Left lung (tissue), 14 donors: Measurements from ENCODE around the gene KLHL18. TPM values are rescaled to one million over a fixed set of nuclear protein-coding genes. Genes with fewer than 3 reads are reported as not detected.

Experiments
- ATAC-seq: fragments of 200-7000 bp; cut with Tn5 transposase; one replicate; pipeline ENCODE4 v1.9.1; 2020; ENCODE audit warnings: moderate library complexity
- DNase-seq, 4 donors: peaks; one replicate each; pipeline ENCODE4 v3.0.0-alpha.2; 2013 to 2020
- H3K27ac ChIP-seq, 2 donors: fragments of 200-600 bp; sonication (generic) in 1 of 2; one replicate each; pipeline versions ENCODE4 v1.5.0 to v1.8.0; 2020 to 2021
- H3K27me3 ChIP-seq, 2 donors: fragments of 200-600 bp; sonication (generic) in 1 of 2; one replicate each; pipeline versions ENCODE4 v1.5.0 to v1.8.0; 2020 to 2021
- H3K36me3 ChIP-seq, 2 donors: fragments of 200-600 bp; sonication (generic) in 1 of 2; one replicate each; pipeline versions ENCODE4 v1.5.0 to v1.8.0; 2020 to 2021
- H3K4me1 ChIP-seq, 2 donors: fragments of 200-600 bp; one replicate each; pipeline ENCODE4 v1.8.0; 2021
- H3K4me3 ChIP-seq, 2 donors: fragments of 200-600 bp; sonication (generic) in 1 of 2; one replicate each; pipeline versions ENCODE4 v1.5.0 to v1.8.0; 2020 to 2021; ENCODE audit warnings: mild to moderate bottlenecking in 1 of 2
- H3K9me3 ChIP-seq, 2 donors: fragments of 200-600 bp; sonication (generic) in 1 of 2; one replicate each; pipeline versions ENCODE4 v1.5.0 to v1.8.0; 2020 to 2021
- CTCF ChIP-seq, 2 donors: fragments of 200-600 bp; sonication (generic) in 1 of 2; IDR thresholded peaks; one replicate each; pipeline versions ENCODE4 v1.5.0 to v1.8.0; 2021; ENCODE audit warnings: antibody characterized with exemption in 2 of 2
- intact Hi-C, 2 donors: fragments of 100-400 bp; cut with DNase I; formaldehyde crosslinking; loops; one replicate each; pipeline versions ENCODE4 v1.11.2 to v1.14.2; 2022
- long read RNA-seq, 12 donors: library from polyadenylated mRNA in 2 of 12; unstranded in 2 of 12; transcript quantifications; one replicate each; pipeline ENCODE4 v2.0.0 and lab custom pipeline, GENCODE V29; 2019 to 2026
- polyA plus RNA-seq, 6 donors: library from polyadenylated mRNA; unstranded; fragments of 120-200 nt; gene quantifications; one replicate each; pipeline ENCODE4 v1.2.1, GENCODE V29; 2013; ENCODE audit not compliant: insufficient read length in 6 of 6
- total RNA-seq, 2 donors: library from RNA; stranded (reverse); fragmentation: NEBNext Ultra II Directional; extraction: Animal tissue kit (Norgen Biotek cat#: 25700); gene quantifications; one replicate each; pipeline ENCODE4 v1.2.1, GENCODE V29; 2021
- donor health status: DM: no; HTN: yes; CAD: no.
- donor health status: DM: no; HTN: no; CAD: no.

KLHL18 gene
- 10 to 100 TPM; 25.9 to 29.5 TPM for total RNA-seq
- polyA plus RNA-seq, result 10 to 100 TPM; 11.9 to 16.4 (median 13.5) TPM
- long read RNA-seq, donor 1, full-length matches to known transcripts, result 5 of 5 reads
- long read RNA-seq, donor 1, partial matches to known transcripts, result 0 of 5 reads
- long read RNA-seq, donor 1, other reads (novel, unspliced or antisense), result 0 of 5 reads
- long read RNA-seq, donor 2, full-length matches to known transcripts, result 5 of 15 reads
- long read RNA-seq, donor 2, partial matches to known transcripts, result 10 of 15 reads
- long read RNA-seq, donor 2, other reads (novel, unspliced or antisense), result 0 of 15 reads
- long read RNA-seq, donor 3, partial matches to known transcripts, result 0 of 2 reads
- long read RNA-seq, donor 3, other reads (novel, unspliced or antisense), result 0 of 2 reads
- long read RNA-seq, donor 4, full-length matches to known transcripts, result 4 of 7 reads
- long read RNA-seq, donor 4, partial matches to known transcripts, result 0 of 7 reads
- long read RNA-seq, donor 4, other reads (novel, unspliced or antisense), result 3 of 7 reads
- long read RNA-seq, donor 5, full-length matches to known transcripts, result 3 of 3 reads
- long read RNA-seq, donor 5, partial matches to known transcripts, result 0 of 3 reads
- long read RNA-seq, donor 5, other reads (novel, unspliced or antisense), result 0 of 3 reads
- long read RNA-seq, donor 6, transcript KLHL18-206 (2 exons, 375 nt), result major isoform, 6 of 15 reads
- long read RNA-seq, donor 6, partial matches to known transcripts, result 9 of 15 reads
- long read RNA-seq, donor 6, other reads (novel, unspliced or antisense), result 0 of 15 reads
- long read RNA-seq, donor 7, full-length matches to known transcripts, result 4 of 4 reads
- long read RNA-seq, donor 7, partial matches to known transcripts, result 0 of 4 reads
- long read RNA-seq, donor 7, other reads (novel, unspliced or antisense), result 0 of 4 reads
- long read RNA-seq, donor 8, full-length matches to known transcripts, result 2 of 2 reads
- long read RNA-seq, donor 8, partial matches to known transcripts, result 0 of 2 reads
- long read RNA-seq, donor 8, other reads (novel, unspliced or antisense), result 0 of 2 reads
- long read RNA-seq, donor 9, result 0 reads
- long read RNA-seq, donor 10, full-length matches to known transcripts, result 5 of 8 reads
- long read RNA-seq, donor 10, partial matches to known transcripts, result 0 of 8 reads
- long read RNA-seq, donor 10, other reads (novel, unspliced or antisense), result 3 of 8 reads
- long read RNA-seq, donor 11, full-length matches to known transcripts, result 15 of 15 reads
- long read RNA-seq, donor 11, partial matches to known transcripts, result 0 of 15 reads
- long read RNA-seq, donor 11, other reads (novel, unspliced or antisense), result 0 of 15 reads
- long read RNA-seq, donor 12, full-length matches to known transcripts, result 1 of 1 reads
- long read RNA-seq, donor 12, partial matches to known transcripts, result 0 of 1 reads
- long read RNA-seq, donor 12, other reads (novel, unspliced or antisense), result 0 of 1 reads

DNA sequence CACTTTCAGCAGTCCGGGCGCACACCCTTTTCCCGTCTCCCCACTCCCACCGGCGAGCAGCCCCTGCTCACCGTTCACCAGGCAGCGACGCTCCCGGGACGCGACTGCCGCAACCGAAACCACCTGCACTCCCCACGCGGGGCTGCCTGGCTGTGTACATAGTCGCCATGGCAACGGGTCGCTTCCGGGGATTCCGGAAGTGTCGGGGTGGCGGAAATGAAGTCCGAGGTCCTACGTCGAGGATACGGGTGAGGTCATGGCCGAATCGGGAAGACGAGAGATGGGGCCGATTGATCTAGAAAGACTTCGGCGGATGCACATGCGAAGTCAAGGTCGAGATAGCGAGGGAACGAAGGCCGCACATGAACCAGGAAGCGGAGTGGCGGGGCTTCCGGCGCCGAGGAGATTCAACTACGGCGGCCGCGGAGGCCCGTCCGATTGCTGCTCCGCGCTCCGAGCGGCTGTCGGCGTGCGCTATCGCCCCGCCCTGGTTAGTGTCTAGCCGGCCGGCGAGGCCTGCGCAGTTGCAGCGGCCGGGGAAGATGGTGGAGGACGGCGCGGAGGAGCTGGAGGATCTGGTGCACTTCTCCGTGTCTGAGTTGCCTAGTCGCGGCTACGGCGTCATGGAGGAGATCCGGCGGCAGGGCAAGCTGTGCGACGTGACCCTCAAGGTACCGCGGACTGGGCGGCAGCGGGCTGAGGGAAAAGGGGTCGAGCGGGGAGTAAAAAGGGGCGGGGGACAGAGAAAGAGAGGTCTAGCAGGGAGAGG is at the start of gene KLHL18, which contains the start of gene KIF9:
TSS of gene KLHL18 (plus strand) at position 521 of the 769 bp plus-strand sequence. CDS start at position 543, 22 bp downstream.
TSS of gene KIF9 (minus strand) at position 376 of the 769 bp plus-strand sequence. CDS start 5,425 bp downstream, outside the sequence.
- Histone ChIP-seq H3K4me3 (peak within 1 kb of the TSS; percentile 62 to 77), H3K4me1 (peaks cover 7 to 51% of the 10 kb centered on the region in 2 donors), H3K27me3 (no peaks in the 10 kb centered on the region), H3K9me3 (no peaks in the 10 kb centered on the region), H3K36me3 (peaks cover 0 to 9% of the 10 kb centered on the region in 2 donors), H3K27ac (peak within 1 kb of the TSS; percentile 96 to 99)
- ATAC-seq, result peak; percentile 97
- intact Hi-C loops, result no loop called here
- DNase-seq, result peak; percentile 95 to 99 (median 98)
- no peak for TF ChIP-seq CTCF (IDR thresholded peaks at IDR 0.05)

- no peaks in the 10 kb centered on the region for H3K4me1 ChIP-seq
- DNase-seq (no peak), ATAC-seq (no peak)
- H3K27ac ChIP-seq, result no peak overlapping the region
- H3K36me3 ChIP-seq, result no peaks in the 10 kb centered on the region
- no peaks in the 10 kb centered on the region for H3K9me3 ChIP-seq
- H3K27me3 ChIP-seq, result no peaks in the 10 kb centered on the region
- no peak for TF ChIP-seq CTCF (IDR thresholded peaks at IDR 0.05)
- intact Hi-C loops, result no loop called here
- H3K4me3 ChIP-seq, result no peak overlapping the region
Measured at GRCh38 chr3:47238017-47238416, 44.7 kb upstream of the KLHL18 start.

GRCh38 chr3:47239929-47240328 is 42.8 kb upstream of the KLHL18 start:
- H3K36me3 ChIP-seq, result no peaks in the 10 kb centered on the region
- no peak for DNase-seq
- TF ChIP-seq CTCF (IDR thresholded peaks at IDR 0.05), result no peak
- H3K4me3 ChIP-seq, result no peak overlapping the region
- no peak for ATAC-seq
- no peak overlapping the region for H3K27ac ChIP-seq
- intact Hi-C loops, result no loop called here
- no peaks in the 10 kb centered on the region for H3K27me3 ChIP-seq
- no peaks in the 10 kb centered on the region for H3K9me3 ChIP-seq
- H3K4me1 ChIP-seq, result no peaks in the 10 kb centered on the region

- DNase-seq (no peak), ATAC-seq (no peak)
- no peak for TF ChIP-seq CTCF (IDR thresholded peaks at IDR 0.05)
- H3K4me1 ChIP-seq, result no peaks in the 10 kb centered on the region
- no peaks in the 10 kb centered on the region for H3K27me3 ChIP-seq
- intact Hi-C loops, result no loop called here
- no peaks in the 10 kb centered on the region for H3K9me3 ChIP-seq
- H3K27ac ChIP-seq, result no peak overlapping the region
- H3K36me3 ChIP-seq, result no peaks in the 10 kb centered on the region
- no peak overlapping the region for H3K4me3 ChIP-seq
Measured at GRCh38 chr3:47243419-47244147, 39.2 kb upstream of the KLHL18 start.
